K562 (cell line): ENCODE data around the gene CUTC. TPM values are rescaled to one million over a fixed set of nuclear protein-coding genes. Genes with fewer than 3 reads are reported as not detected.
A peak's percentile ranks its signal among the peaks of the same experiment; 100 is the strongest.

ENCODE experiments used
- ELF1 ChIP-seq: fragments of 200-800 bp; sonication (Bioruptor generic); IDR thresholded peaks from 2 replicates; pipeline ENCODE4 v1.6.1; 2016; ENCODE audit warnings: missing genetic modification characterization, missing compliant biosample characterization
- FOXJ2 ChIP-seq: fragments of 200-800 bp; sonication (Bioruptor generic); IDR thresholded peaks from 2 replicates; pipeline ENCODE4 v1.6.1; 2016; ENCODE audit warnings: missing genetic modification characterization, missing compliant biosample characterization
- GATAD2B ChIP-seq: fragments of 450-650 bp; IDR thresholded peaks from 2 replicates; pipeline ENCODE4 v1.6.1; 2017; ENCODE audit warnings: mild to moderate bottlenecking, borderline replicate concordance
- POLR2AphosphoS5 ChIP-seq: IDR thresholded peaks from 2 replicates; pipeline ENCODE4 v1.6.1; 2011; ENCODE audit warnings: mild to moderate bottlenecking, low read depth, low read length, moderate library complexity; ENCODE audit not compliant: control insufficient read depth, insufficient read depth
- ZEB2 ChIP-seq: fragments of 450-650 bp; IDR thresholded peaks from 2 replicates; pipeline ENCODE4 v1.6.1; 2016
- ZNF436 ChIP-seq: fragments of 250-450, 450-650 bp; sonication (Bioruptor Pico); formaldehyde crosslinking; IDR thresholded peaks from 2 replicates; pipeline ENCODE4 v1.7.0; 2020; ENCODE audit warnings: mild to moderate bottlenecking
- ZNF583 ChIP-seq: fragments of 250-450 bp; sonication (Bioruptor Pico); IDR thresholded peaks from 2 replicates; pipeline ENCODE4 v1.4.0; 2020
- ZNF589 ChIP-seq: fragments of 200-800 bp; sonication (Bioruptor generic); IDR thresholded peaks from 2 replicates; pipeline ENCODE4 v1.6.1; 2016; ENCODE audit warnings: low read depth, missing genetic modification characterization, missing compliant biosample characterization
- polyA plus RNA-seq, 8 experiments: library from polyadenylated mRNA; depleted of rRNA in 4 of 8; stranded (reverse) in 5 of 8; unstranded in 3 of 8; fragments of >200 nt; fragmentation: Nextera tagmentation in 2 of 8; fragmentation: Illumina TruSeq in 1 of 8; extraction: Ambion mirVana in 2 of 8; extraction: Trizol in 1 of 8; gene quantifications; 2 replicates each; pipeline versions ENCODE4 v1.2.1 to v1.2.3, GENCODE V29; 2011 to 2014; ENCODE audit warnings: inconsistent platforms in 1 of 8, missing spikeins in 1 of 8
- total RNA-seq, 7 experiments: library from RNA; depleted of rRNA in 6 of 7; stranded (reverse); fragments of >200 nt in 6 of 7; fragmentation: Illumina TruSeq in 2 of 7; extraction: Trizol in 2 of 7; gene quantifications; 2 replicates each; pipeline versions ENCODE4 v1.2.1 to v1.2.3, GENCODE V29; 2011 to 2021; ENCODE audit warnings: low replicate concordance in 1 of 7
- TF ChIP-seq, protein P1 (sequence below): fragments of 450-650 bp; IDR thresholded peaks from 2 replicates; pipeline ENCODE4 v1.7.1; 2018; ENCODE audit warnings: mild to moderate bottlenecking, low read depth; ENCODE audit not compliant: partially characterized antibody
- TF ChIP-seq, protein P2 (sequence below): fragments of 250-450 bp; sonication (Bioruptor Pico); IDR thresholded peaks from 2 replicates; pipeline ENCODE4 v1.8.0; 2021; ENCODE audit warnings: mild to moderate bottlenecking, moderate library complexity
- TF ChIP-seq, protein P3 (sequence below): sonication (generic); formaldehyde crosslinking; IDR thresholded peaks from 2 replicates; pipeline ENCODE4 v1.8.0; 2022; ENCODE audit warnings: missing genetic modification reagents, mild to moderate bottlenecking, moderate library complexity, borderline replicate concordance

The CUTC gene
- total and polyA plus RNA-seq, 9 of the 15 experiments (the other 6 are each of a cell fraction or from before 2014, with no cell fraction given) = 18.6 to 69.3 (median 32.3) TPM

GRCh38 chr10:99732033-99732842, at the start of gene CUTC, which contains the start of gene COX15 (continued):
- TF ChIP-seq, protein P1, sequence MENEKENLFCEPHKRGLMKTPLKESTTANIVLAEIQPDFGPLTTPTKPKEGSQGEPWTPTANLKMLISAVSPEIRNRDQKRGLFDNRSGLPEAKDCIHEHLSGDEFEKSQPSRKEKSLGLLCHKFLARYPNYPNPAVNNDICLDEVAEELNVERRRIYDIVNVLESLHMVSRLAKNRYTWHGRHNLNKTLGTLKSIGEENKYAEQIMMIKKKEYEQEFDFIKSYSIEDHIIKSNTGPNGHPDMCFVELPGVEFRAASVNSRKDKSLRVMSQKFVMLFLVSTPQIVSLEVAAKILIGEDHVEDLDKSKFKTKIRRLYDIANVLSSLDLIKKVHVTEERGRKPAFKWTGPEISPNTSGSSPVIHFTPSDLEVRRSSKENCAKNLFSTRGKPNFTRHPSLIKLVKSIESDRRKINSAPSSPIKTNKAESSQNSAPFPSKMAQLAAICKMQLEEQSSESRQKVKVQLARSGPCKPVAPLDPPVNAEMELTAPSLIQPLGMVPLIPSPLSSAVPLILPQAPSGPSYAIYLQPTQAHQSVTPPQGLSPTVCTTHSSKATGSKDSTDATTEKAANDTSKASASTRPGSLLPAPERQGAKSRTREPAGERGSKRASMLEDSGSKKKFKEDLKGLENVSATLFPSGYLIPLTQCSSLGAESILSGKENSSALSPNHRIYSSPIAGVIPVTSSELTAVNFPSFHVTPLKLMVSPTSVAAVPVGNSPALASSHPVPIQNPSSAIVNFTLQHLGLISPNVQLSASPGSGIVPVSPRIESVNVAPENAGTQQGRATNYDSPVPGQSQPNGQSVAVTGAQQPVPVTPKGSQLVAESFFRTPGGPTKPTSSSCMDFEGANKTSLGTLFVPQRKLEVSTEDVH = peak; percentile 71
- peak; percentile 59; the same call in 1 of the 2 replicates for TF ChIP-seq ZEB2
- TF ChIP-seq, protein P2, sequence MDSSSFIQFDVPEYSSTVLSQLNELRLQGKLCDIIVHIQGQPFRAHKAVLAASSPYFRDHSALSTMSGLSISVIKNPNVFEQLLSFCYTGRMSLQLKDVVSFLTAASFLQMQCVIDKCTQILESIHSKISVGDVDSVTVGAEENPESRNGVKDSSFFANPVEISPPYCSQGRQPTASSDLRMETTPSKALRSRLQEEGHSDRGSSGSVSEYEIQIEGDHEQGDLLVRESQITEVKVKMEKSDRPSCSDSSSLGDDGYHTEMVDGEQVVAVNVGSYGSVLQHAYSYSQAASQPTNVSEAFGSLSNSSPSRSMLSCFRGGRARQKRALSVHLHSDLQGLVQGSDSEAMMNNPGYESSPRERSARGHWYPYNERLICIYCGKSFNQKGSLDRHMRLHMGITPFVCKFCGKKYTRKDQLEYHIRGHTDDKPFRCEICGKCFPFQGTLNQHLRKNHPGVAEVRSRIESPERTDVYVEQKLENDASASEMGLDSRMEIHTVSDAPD = no peak
- no peak; the same call in 1 of the 2 replicates for TF ChIP-seq ZNF589
- TF ChIP-seq, protein P3, sequence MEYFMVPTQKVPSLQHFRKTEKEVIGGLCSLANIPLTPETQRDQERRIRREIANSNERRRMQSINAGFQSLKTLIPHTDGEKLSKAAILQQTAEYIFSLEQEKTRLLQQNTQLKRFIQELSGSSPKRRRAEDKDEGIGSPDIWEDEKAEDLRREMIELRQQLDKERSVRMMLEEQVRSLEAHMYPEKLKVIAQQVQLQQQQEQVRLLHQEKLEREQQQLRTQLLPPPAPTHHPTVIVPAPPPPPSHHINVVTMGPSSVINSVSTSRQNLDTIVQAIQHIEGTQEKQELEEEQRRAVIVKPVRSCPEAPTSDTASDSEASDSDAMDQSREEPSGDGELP (CRISPR knock-in tag) = peak; percentile 75
- no peak for TF ChIP-seq ZNF583 (CRISPR knock-in tag)
- TF ChIP-seq POLR2AphosphoS5 = peak; percentile 71
- no peak for TF ChIP-seq ZNF436
- TF ChIP-seq ELF1 = peak; percentile 82
- no peak for TF ChIP-seq FOXJ2 (tag)
- TF ChIP-seq GATAD2B = no peak
- TF ChIP-seq, all 486 proteins: peak for 80
